ENCODE data around the gene UCN2. TPM values are rescaled to one million over a fixed set of nuclear protein-coding genes. Genes with fewer than 3 reads are reported as not detected.

The UCN2 gene
- total RNA-seq, 1 donor = 0.54 TPM

DNA sequence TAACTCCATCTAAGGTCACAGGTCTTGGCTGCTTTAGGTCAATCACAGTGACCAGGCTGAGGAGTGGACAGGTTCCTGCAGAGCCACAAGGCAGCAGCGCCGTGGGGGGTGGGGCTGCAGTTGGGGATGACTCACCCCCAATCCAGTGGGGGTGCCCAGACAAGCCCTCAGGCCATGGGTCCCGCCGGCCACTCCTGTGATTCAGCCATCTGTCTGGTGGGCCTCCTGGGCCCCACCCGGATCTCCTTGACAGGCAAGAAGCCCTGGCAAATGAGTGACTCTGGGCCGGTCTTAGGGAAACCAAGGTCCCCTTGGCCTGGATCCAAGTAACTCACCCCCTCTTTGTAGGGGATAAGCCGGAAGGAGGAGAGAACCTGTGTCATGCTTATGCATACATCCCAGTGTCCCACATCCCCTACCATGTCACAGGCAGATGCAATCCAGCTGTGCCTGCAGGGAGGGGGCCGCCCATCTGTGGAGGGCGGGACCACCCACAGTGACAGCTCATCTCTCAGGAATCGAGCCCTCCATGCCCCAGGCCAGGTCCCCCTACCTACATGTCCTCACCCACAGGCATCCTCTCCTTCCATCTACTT is 32.0 kb upstream of the UCN2 start:
- peak overlapping the region; percentile 6 for H3K4me3 ChIP-seq (ENCODE audit: low read depth, low read length)
- TF ChIP-seq, protein P1, sequence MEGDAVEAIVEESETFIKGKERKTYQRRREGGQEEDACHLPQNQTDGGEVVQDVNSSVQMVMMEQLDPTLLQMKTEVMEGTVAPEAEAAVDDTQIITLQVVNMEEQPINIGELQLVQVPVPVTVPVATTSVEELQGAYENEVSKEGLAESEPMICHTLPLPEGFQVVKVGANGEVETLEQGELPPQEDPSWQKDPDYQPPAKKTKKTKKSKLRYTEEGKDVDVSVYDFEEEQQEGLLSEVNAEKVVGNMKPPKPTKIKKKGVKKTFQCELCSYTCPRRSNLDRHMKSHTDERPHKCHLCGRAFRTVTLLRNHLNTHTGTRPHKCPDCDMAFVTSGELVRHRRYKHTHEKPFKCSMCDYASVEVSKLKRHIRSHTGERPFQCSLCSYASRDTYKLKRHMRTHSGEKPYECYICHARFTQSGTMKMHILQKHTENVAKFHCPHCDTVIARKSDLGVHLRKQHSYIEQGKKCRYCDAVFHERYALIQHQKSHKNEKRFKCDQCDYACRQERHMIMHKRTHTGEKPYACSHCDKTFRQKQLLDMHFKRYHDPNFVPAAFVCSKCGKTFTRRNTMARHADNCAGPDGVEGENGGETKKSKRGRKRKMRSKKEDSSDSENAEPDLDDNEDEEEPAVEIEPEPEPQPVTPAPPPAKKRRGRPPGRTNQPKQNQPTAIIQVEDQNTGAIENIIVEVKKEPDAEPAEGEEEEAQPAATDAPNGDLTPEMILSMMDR (IDR thresholded peaks at IDR 0.05; ENCODE audit: insufficient read depth, low read length) = no peak
- DNase-seq (ENCODE audit: low read depth) = peak; percentile 75

DNA sequence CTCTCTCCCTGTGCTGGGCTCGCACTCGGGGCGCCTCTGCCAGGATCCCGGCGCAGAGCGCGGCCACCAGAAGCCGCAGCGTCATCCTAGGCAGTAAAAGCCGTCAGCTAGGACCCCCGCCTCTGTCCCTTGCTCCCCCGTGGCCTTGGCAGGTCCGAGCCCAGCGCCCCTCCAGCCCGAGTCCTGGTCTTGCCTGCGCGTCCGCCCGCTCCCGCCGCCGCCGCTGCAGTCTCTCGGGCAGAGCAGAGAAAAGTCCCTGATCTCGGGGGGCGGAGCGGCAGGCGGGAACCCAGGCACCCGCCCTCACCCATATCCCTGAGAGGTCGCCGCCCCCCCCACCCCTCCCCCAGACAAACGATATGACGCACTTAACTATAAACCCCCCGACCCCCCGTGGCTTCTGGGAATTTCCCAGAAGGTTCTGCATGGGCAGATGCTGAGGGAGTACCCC is 31.5 kb upstream of the UCN2 start, which contains the start of gene COL7A1:
COL7A1 (minus strand) TSS at position 255 of the 451 bp plus-strand sequence; CDS start at position 85, 170 bp downstream.
- DNase-seq (ENCODE audit: low read depth) = no peak
- peak within 1 kb of the TSS; percentile 61 for H3K4me3 ChIP-seq (ENCODE audit: low read depth, low read length)
- TF ChIP-seq, protein P1 (IDR thresholded peaks at IDR 0.05; ENCODE audit: insufficient read depth, low read length) = no peak

DNA sequence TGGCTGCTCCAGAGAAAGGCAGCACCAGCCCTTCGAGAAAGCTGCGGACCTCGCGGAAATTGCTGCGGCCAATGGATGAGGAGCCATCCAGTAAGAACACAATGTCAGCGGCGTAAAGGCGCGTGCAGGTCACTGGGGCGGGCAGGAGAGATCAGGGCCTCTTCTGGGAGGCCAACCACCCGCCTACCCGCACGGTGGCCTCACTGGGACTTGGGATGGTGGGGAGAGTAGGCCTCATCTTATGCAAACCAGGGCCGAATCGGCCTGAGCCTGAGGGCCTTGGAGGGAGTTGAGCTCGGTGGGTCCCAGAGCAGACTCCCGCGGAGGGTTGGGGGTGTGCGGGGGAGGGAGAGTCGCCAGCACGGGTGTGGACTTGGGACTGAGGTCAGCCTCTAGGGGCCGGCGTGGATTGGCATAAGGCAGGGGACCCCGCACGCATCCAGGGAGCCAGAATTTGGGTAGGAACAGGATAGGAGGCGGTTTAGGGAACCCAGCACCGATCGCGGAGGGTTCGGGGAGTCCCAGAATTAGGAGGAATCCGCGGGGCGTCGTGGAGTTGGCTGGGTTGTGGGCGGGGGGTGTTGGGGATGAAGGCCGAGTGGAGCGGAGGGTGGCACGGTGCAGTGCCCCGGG is 31.0 kb upstream of the UCN2 start:
- TF ChIP-seq, protein P1 (IDR thresholded peaks at IDR 0.05; ENCODE audit: insufficient read depth, low read length) = no peak
- H3K4me3 ChIP-seq (ENCODE audit: low read depth, low read length) = peak overlapping the region; percentile 61
- no peak for DNase-seq (ENCODE audit: low read depth)

DNA sequence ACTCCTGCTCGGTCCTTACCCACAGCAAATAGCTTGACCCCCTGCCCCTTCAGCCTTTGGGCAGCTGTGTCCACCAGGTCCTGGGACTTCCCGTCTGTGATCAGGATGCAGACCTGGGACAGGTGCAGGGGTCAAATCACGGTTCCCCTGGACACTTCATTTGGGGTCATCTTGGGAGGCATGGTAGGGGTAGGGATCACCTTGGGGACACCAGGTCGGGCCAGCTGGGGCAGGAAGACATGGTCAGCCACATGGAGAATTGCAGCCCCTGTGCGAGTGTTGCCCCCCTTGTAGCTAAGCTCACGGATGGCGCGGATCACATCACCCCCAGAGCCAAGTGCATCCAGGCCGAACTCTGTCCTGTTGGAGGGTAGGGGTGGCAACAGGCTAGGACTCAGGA is 29.8 kb upstream of the UCN2 start:
- no peak overlapping the region for H3K4me3 ChIP-seq (ENCODE audit: low read depth, low read length)
- DNase-seq (ENCODE audit: low read depth) = no peak
- TF ChIP-seq, protein P1 (IDR thresholded peaks at IDR 0.05; ENCODE audit: insufficient read depth, low read length) = no peak

DNA sequence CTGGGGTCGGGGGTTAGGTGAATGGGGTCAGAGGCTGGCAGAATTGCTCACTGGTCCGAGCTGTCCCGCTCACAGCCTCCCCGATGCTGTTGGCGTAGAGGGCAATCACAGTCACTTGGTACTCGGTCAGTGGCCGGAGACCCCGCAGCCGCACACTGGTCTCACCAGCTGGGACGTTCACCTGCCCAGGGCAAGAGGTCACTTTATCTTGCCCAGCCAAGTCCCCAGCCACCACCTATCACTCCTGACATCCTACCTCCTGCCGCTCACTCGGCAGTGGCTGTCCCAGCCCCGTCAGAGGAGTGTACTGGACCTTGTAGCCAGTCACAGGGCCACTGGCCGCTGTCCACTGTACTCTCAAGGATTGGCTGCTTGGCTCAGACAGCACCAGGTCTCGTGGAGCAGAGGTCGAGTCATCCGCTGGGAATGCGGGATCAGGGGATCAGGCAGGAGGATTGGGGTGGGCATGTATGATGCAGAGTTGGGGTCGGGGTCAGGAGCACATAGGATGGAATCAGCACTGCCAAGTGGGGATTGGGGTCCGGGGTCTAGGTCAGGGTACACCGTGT is 29.0 kb upstream of the UCN2 start:
- no peak overlapping the region for H3K4me3 ChIP-seq (ENCODE audit: low read depth, low read length)
- DNase-seq (ENCODE audit: low read depth) = no peak
- TF ChIP-seq, protein P1 (IDR thresholded peaks at IDR 0.05; ENCODE audit: insufficient read depth, low read length) = no peak

DNA sequence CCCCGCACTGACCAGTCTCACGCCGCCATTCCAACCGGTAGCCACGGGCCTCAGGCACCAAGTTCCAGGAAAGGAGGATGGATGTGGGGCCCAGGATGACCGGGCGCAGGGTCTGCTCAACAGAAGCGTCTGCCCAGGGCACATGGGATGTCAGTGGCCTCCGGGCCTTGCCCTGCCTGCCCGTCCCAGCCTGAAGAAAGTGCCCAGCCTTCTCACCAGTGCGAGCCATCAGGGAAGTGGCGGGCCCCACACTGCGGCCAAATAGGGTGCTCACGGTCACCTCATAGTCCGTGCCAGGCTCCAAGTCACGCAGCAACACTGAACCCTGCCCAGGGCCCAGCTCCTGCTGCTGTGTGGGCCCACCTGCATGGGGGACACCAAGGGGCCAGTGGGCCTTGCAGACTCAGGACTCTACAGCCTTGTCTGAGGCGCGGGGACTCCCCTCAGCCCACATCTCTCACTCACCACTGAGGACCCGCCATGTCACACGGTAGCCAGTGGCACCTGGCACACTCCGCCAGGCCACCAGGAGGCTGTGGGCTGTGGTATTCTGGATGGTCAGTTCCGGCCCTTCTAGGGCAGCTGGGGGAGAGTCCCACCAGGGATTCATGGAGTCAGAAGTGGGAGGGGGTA is 28.4 kb upstream of the UCN2 start:
- TF ChIP-seq, protein P1 (IDR thresholded peaks at IDR 0.05; ENCODE audit: insufficient read depth, low read length) = no peak
- no peak for DNase-seq (ENCODE audit: low read depth)
- H3K4me3 ChIP-seq (ENCODE audit: low read depth, low read length) = no peak overlapping the region
